NB4 (cell line): Measurements from ENCODE around the gene SPDL1.

Source experiments
- POLR2A ChIP-seq: IDR thresholded peaks from 2 replicates; pipeline ENCODE4 v1.6.1; 2011; ENCODE audit warnings: mild to moderate bottlenecking; ENCODE audit not compliant: insufficient read length; ENCODE audit errors: extremely low read depth
- TF ChIP-seq, protein P1 (sequence below): IDR thresholded peaks from one replicate; pipeline ENCODE4 v1.5.1; 2012; ENCODE audit warnings: low read depth, low read length
- TF ChIP-seq, protein P2 (sequence below): IDR thresholded peaks from 2 replicates; pipeline ENCODE4 v1.6.1; 2011; ENCODE audit warnings: low read depth, low read length

DNA sequence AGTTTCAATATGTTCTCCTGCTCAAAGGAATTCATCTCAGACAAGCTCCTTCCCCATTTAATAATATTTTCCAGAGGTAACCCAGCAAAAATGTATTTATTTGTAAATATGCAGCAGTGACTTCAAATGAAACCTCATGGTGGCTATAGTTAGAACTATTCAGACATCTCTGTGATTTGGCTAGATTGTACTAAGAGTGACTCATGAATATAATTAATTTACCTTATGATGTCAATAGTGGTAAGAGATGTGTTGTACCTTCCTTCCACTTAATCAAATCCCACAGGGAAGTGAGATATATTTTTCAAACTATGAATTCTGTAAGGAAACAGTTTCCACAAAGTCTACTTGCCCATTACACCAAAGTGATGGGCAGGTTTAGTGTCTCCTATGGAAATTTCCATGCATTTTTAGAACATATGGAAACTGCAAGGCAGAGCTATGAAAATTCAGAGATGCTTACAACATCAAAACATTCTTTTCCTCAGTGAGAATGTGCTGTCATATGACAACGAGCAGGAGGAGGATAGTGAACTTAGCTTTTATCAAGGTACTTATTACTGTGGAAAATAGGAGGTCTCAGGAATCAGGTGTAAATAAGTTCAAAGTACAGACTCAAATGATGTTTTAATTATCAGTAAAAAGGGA, 34.0 kb upstream of the SPDL1 start:
- TF ChIP-seq, protein P1, sequence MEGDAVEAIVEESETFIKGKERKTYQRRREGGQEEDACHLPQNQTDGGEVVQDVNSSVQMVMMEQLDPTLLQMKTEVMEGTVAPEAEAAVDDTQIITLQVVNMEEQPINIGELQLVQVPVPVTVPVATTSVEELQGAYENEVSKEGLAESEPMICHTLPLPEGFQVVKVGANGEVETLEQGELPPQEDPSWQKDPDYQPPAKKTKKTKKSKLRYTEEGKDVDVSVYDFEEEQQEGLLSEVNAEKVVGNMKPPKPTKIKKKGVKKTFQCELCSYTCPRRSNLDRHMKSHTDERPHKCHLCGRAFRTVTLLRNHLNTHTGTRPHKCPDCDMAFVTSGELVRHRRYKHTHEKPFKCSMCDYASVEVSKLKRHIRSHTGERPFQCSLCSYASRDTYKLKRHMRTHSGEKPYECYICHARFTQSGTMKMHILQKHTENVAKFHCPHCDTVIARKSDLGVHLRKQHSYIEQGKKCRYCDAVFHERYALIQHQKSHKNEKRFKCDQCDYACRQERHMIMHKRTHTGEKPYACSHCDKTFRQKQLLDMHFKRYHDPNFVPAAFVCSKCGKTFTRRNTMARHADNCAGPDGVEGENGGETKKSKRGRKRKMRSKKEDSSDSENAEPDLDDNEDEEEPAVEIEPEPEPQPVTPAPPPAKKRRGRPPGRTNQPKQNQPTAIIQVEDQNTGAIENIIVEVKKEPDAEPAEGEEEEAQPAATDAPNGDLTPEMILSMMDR, result no peak
- TF ChIP-seq POLR2A, result no peak
- TF ChIP-seq, protein P2, sequence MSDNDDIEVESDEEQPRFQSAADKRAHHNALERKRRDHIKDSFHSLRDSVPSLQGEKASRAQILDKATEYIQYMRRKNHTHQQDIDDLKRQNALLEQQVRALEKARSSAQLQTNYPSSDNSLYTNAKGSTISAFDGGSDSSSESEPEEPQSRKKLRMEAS, result no peak
